K562 (cell line): ENCODE data around the gene GNAQ. TPM values are rescaled to one million over a fixed set of nuclear protein-coding genes. Genes with fewer than 3 reads are reported as not detected.

ENCODE experiments used
- ATAC-seq: fragments of 200-7000 bp; cut with Tn5 transposase; 3 replicates; pipeline ENCODE4 v1.9.1; 2020; ENCODE audit warnings: moderate library complexity
- BruUV-seq: library from RNA; stranded (reverse); fragments of 400-500 nt; replicated peaks from 2 replicates; lab custom pipeline; 2021; lab: Mats Ljungman, UMichigan
- CTCF ChIA-PET: fragments of 300-600 bp; formaldehyde crosslinking; extraction: SDS; loops from one replicate; lab custom pipeline; 2021; ENCODE audit warnings: low intra/inter-chr PET ratio; lab: Yijun Ruan, JAX
- POLR2A ChIA-PET: fragments of 300-600, 350-650 bp; sonication (Branson Sonifier 250); formaldehyde crosslinking; extraction: SDS; loops from one replicate; lab custom pipeline; 2021; ENCODE audit warnings: antibody characterized with exemption, inconsistent platforms; lab: Yijun Ruan, JAX
- DNase-seq, 4 experiments: peaks; one replicate each; pipeline versions ENCODE4 v3.0.0 to v3.0.0-alpha.2; 2011 to 2018; ENCODE audit warnings: low spot score in 3 of 4, mixed read lengths in 3 of 4; ENCODE audit errors: extremely low read depth in 1 of 4
- FAIRE-seq: peaks from 2 replicates; lab custom pipeline; 2011; peaks lifted over from hg19 to GRCh38; lab: Jason Lieb, UNC
- H2AFZ ChIP-seq: 2 replicates; pipeline ENCODE4 v1.6.0; 2011; ENCODE audit warnings: low read depth, low read length, control low read depth, inconsistent platforms
- H3K27ac ChIP-seq: fragments of 200-600 bp; 3 replicates; pipeline ENCODE4 v1.8.0; 2011; ENCODE audit warnings: low read depth, mild to moderate bottlenecking, control low read depth, inconsistent platforms, low read length, moderate library complexity, mixed read lengths; ENCODE audit errors: extremely low read depth
- H3K27me3 ChIP-seq, 2 experiments: fragments of 300-600 bp in 1 of 2; 2 replicates in 1 of 2; 3 replicates in 1 of 2; pipeline versions ENCODE4 v1.6.0 to v1.8.0; 2011; ENCODE audit warnings: inconsistent platforms in 2 of 2, low read length in 2 of 2, mild to moderate bottlenecking in 1 of 2, mixed read lengths in 1 of 2, moderate library complexity in 1 of 2; ENCODE audit not compliant: control insufficient read depth in 2 of 2, insufficient read depth in 2 of 2
- H3K36me3 ChIP-seq: fragments of 300-600 bp; 3 replicates; pipeline ENCODE4 v1.8.0; 2011; ENCODE audit warnings: mild to moderate bottlenecking, low read length, inconsistent platforms; ENCODE audit not compliant: control insufficient read depth, insufficient read depth
- H3K4me1 ChIP-seq, 2 experiments: fragments of 200-600 bp in 1 of 2; replicated peaks in 1 of 2; 2 replicates in 1 of 2; 3 replicates in 1 of 2; pipeline versions ENCODE4 v1.5.1 to v1.8.0; 2011; ENCODE audit warnings: inconsistent platforms in 2 of 2, low read length in 2 of 2, mild to moderate bottlenecking in 1 of 2, mixed read lengths in 1 of 2, moderate library complexity in 1 of 2; ENCODE audit not compliant: control insufficient read depth in 2 of 2, insufficient read depth in 2 of 2
- H3K4me2 ChIP-seq: 2 replicates; pipeline ENCODE4 v1.6.1; 2011; ENCODE audit warnings: low read length, control low read depth, inconsistent platforms, mixed read lengths; ENCODE audit not compliant: insufficient read depth
- H3K4me3 ChIP-seq: fragments of 200-600 bp; sonication (generic), shearing (Covaris generic); 2 replicates; pipeline ENCODE4 v1.5.1; 2016; ENCODE audit warnings: control low read depth, inconsistent platforms
- H3K79me2 ChIP-seq: fragments of 200-600 bp; 3 replicates; pipeline ENCODE4 v1.8.0; 2011; ENCODE audit warnings: low read length, inconsistent platforms; ENCODE audit not compliant: control insufficient read depth, insufficient read depth
- H3K9ac ChIP-seq, 2 experiments: 2 replicates each; pipeline versions ENCODE4 v1.6.0 to v1.6.1; 2011; ENCODE audit warnings: low read depth in 2 of 2, low read length in 2 of 2, control low read depth in 1 of 2, inconsistent platforms in 1 of 2, mild to moderate bottlenecking in 1 of 2, mixed read lengths in 1 of 2; ENCODE audit not compliant: insufficient read depth in 1 of 2
- H3K9me1 ChIP-seq: one replicate; pipeline ENCODE4 v1.6.0; 2011; ENCODE audit warnings: inconsistent platforms, mild to moderate bottlenecking, low read length, moderate library complexity; ENCODE audit not compliant: control insufficient read depth, insufficient read depth
- H3K9me3 ChIP-seq: replicated peaks from 2 replicates; pipeline ENCODE4 v1.5.1; 2011; ENCODE audit warnings: low read depth, low read length, inconsistent platforms; ENCODE audit not compliant: control insufficient read depth, insufficient read depth
- H4K20me1 ChIP-seq: replicated peaks from 2 replicates; pipeline ENCODE4 v1.6.1; 2011; ENCODE audit warnings: low read length, inconsistent platforms, mixed read lengths; ENCODE audit not compliant: control insufficient read depth, insufficient read depth
- CBX1 ChIP-seq: sonication (generic); IDR thresholded peaks from 2 replicates; pipeline ENCODE4 v1.6.1; 2016; ENCODE audit warnings: antibody characterized with exemption, low read depth, mild to moderate bottlenecking
- HNRNPUL1 ChIP-seq: fragments of 200-400 bp; formaldehyde crosslinking; IDR thresholded peaks from 2 replicates; pipeline ENCODE4 v1.6.1; 2017; ENCODE audit warnings: low read length
- KLF13 ChIP-seq: fragments of 450-650 bp; IDR thresholded peaks from 2 replicates; pipeline ENCODE4 v1.6.1; 2016; ENCODE audit warnings: missing genetic modification characterization, low read depth, mild to moderate bottlenecking, missing compliant biosample characterization, moderate library complexity, borderline replicate concordance
- PHF8 ChIP-seq: fragments of 200-600 bp; sonication (generic); IDR thresholded peaks from 2 replicates; pipeline ENCODE4 v1.6.1; 2012; ENCODE audit warnings: mixed run types, mild to moderate bottlenecking, inconsistent platforms, low read length, moderate library complexity, borderline replicate concordance
- PHTF2 ChIP-seq: fragments of 250-450 bp; sonication (Bioruptor Pico); IDR thresholded peaks from 2 replicates; pipeline ENCODE4 v1.5.0; 2021; ENCODE audit warnings: mild to moderate bottlenecking
- RBM22 ChIP-seq: fragments of 200-400 bp; formaldehyde crosslinking; IDR thresholded peaks from 2 replicates; pipeline ENCODE4 v1.6.1; 2018; ENCODE audit warnings: low read length, low read depth; ENCODE audit not compliant: poor library complexity, severe bottlenecking
- TAL1 ChIP-seq: fragments of 450-650 bp; IDR thresholded peaks from 2 replicates; pipeline ENCODE4 v1.6.1; 2016; ENCODE audit warnings: mild to moderate bottlenecking
- TCF7L2 ChIP-seq: fragments of 150-350 bp; IDR thresholded peaks from 2 replicates; pipeline ENCODE4 v1.6.1; 2016; ENCODE audit warnings: low read depth, mild to moderate bottlenecking, low read length, moderate library complexity
- ZFP91 ChIP-seq: sonication (generic); formaldehyde crosslinking; IDR thresholded peaks from 2 replicates; pipeline ENCODE4 v1.8.0; 2022; ENCODE audit warnings: mild to moderate bottlenecking, missing genetic modification reagents
- ZNF12 ChIP-seq: sonication (generic); formaldehyde crosslinking; IDR thresholded peaks from 2 replicates; pipeline ENCODE4 v1.4.0; 2020; ENCODE audit warnings: mild to moderate bottlenecking, missing genetic modification reagents
- ZNF3 ChIP-seq: fragments of 250-450 bp; sonication (Bioruptor Pico); IDR thresholded peaks from 2 replicates; pipeline ENCODE4 v1.5.0; 2021; ENCODE audit warnings: mild to moderate bottlenecking, moderate library complexity
- WGBS: fragments of 100-300 bp; shearing (Covaris generic); methylation state at CpG from one replicate; pipeline ENCODE4 v1.1.6; 2016; ENCODE audit warnings: low coverage, mixed read lengths; ENCODE audit not compliant: insufficient coverage; ENCODE audit errors: missing lambda C conversion rate; 5-methylcytosine and 5-hydroxymethylcytosine counted together
- in situ Hi-C: fragments of 300-500 bp; cut with MboI; formaldehyde crosslinking; loops from 4 replicates; pipeline ENCODE4 v1.15.0; 2018; ENCODE audit warnings: inconsistent platforms, mixed read lengths
- intact Hi-C: fragments of 100-400 bp; cut with micrococcal nuclease; formaldehyde crosslinking; loops from 2 replicates; pipeline ENCODE4 v1.14.2; 2022
- polyA plus RNA-seq, 8 experiments: library from polyadenylated mRNA; depleted of rRNA in 4 of 8; stranded (reverse) in 5 of 8; unstranded in 3 of 8; fragments of >200 nt; fragmentation: Nextera tagmentation in 2 of 8; fragmentation: Illumina TruSeq in 1 of 8; extraction: Ambion mirVana in 2 of 8; extraction: Trizol in 1 of 8; gene quantifications; 2 replicates each; pipeline versions ENCODE4 v1.2.1 to v1.2.3, GENCODE V29; 2011 to 2014; ENCODE audit warnings: inconsistent platforms in 1 of 8, missing spikeins in 1 of 8
- total RNA-seq, 7 experiments: library from RNA; depleted of rRNA in 6 of 7; stranded (reverse); fragments of >200 nt in 6 of 7; fragmentation: Illumina TruSeq in 2 of 7; extraction: Trizol in 2 of 7; gene quantifications; 2 replicates each; pipeline versions ENCODE4 v1.2.1 to v1.2.3, GENCODE V29; 2011 to 2021; ENCODE audit warnings: low replicate concordance in 1 of 7
- TF ChIP-seq, protein P1 (sequence below): IDR thresholded peaks from 2 replicates; pipeline ENCODE4 v1.6.1; 2011; ENCODE audit not compliant: insufficient read length; ENCODE audit errors: extremely low read depth
- TF ChIP-seq, protein P2 (sequence below): fragments of 450-650 bp; formaldehyde crosslinking; conservative IDR thresholded peaks from 2 replicates; pipeline ENCODE4 v1.4.0; 2022; ENCODE audit warnings: mild to moderate bottlenecking, missing genetic modification characterization
- TF ChIP-seq, protein P3 (sequence below), 3 experiments: fragments of 200-800 bp in 1 of 3; sonication (Bioruptor generic) in 1 of 3; sonication (generic) in 1 of 3; formaldehyde crosslinking in 1 of 3; IDR thresholded peaks; 2 replicates each; pipeline versions ENCODE4 v1.6.1 to v1.8.0; 2016 to 2022; ENCODE audit warnings: mild to moderate bottlenecking in 2 of 3, missing compliant biosample characterization in 2 of 3, missing genetic modification characterization in 2 of 3, missing genetic modification reagents in 1 of 3

GNAQ gene
- total and polyA plus RNA-seq, 9 of the 15 experiments (the other 6 are each of a cell fraction or from before 2014, with no cell fraction given): 4.8 to 27.9 (median 17.5) TPM

- no peak overlapping the region for H3K4me2 ChIP-seq
- in situ Hi-C loops: no loop called here
- ChIA-PET POLR2A (no interaction called here), CTCF (no interaction called here)
- no peak for FAIRE-seq
- no peak overlapping the region for H3K27ac ChIP-seq
- 36% methylated on average over 6 of the region's 6 CpGs for WGBS
- H3K4me3 ChIP-seq: no peak overlapping the region
- TF ChIP-seq KLF13 (no peak), ZNF3 (no peak), ZFP91 (CRISPR knock-in tag) (no peak), PHF8 (no peak), HNRNPUL1 (no peak), ZNF12 (CRISPR knock-in tag) (no peak), CBX1 (no peak), TAL1 (no peak), RBM22 (no peak), TCF7L2 (no peak), PHTF2 (CRISPR knock-in tag) (no peak)
- TF ChIP-seq, protein P1, sequence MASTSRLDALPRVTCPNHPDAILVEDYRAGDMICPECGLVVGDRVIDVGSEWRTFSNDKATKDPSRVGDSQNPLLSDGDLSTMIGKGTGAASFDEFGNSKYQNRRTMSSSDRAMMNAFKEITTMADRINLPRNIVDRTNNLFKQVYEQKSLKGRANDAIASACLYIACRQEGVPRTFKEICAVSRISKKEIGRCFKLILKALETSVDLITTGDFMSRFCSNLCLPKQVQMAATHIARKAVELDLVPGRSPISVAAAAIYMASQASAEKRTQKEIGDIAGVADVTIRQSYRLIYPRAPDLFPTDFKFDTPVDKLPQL: no peak
- TF ChIP-seq, protein P2, sequence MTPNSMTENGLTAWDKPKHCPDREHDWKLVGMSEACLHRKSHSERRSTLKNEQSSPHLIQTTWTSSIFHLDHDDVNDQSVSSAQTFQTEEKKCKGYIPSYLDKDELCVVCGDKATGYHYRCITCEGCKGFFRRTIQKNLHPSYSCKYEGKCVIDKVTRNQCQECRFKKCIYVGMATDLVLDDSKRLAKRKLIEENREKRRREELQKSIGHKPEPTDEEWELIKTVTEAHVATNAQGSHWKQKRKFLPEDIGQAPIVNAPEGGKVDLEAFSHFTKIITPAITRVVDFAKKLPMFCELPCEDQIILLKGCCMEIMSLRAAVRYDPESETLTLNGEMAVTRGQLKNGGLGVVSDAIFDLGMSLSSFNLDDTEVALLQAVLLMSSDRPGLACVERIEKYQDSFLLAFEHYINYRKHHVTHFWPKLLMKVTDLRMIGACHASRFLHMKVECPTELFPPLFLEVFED (CRISPR knock-in tag): no peak
- TF ChIP-seq, protein P3, sequence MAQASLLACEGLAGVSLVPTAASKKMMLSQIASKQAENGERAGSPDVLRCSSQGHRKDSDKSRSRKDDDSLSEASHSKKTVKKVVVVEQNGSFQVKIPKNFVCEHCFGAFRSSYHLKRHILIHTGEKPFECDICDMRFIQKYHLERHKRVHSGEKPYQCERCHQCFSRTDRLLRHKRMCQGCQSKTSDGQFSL (CRISPR knock-in tag; IDR thresholded peaks at IDR 0.05): no peak
- TF ChIP-seq, protein P3 (tag; IDR thresholded peaks at IDR 0.05): no peak
- peaks cover 0 to 10% of the 10 kb centered on the region in 2 experiments; a peak in 2 of 5 replicates for H3K4me1 ChIP-seq
- H2AFZ ChIP-seq: no peak overlapping the region
- no peaks in the 10 kb centered on the region for H3K9me1 ChIP-seq
- no peak overlapping the region for H3K9ac ChIP-seq
- no peaks in the 10 kb centered on the region for H3K27me3 ChIP-seq
- H3K79me2 ChIP-seq: no peaks in the 10 kb centered on the region
- no peaks in the 10 kb centered on the region for H3K36me3 ChIP-seq
- DNase-seq: no peak
- BruUV-seq: no TSS peak
- intact Hi-C loops: no loop called here
- no peak for ATAC-seq
- H3K9me3 ChIP-seq: no peaks in the 10 kb centered on the region
- H4K20me1 ChIP-seq: no peaks in the 10 kb centered on the region
Measured at GRCh38 chr9:77707383-77708063, 324.1 kb downstream of the GNAQ start.
